GM19238 (cell line): ENCODE measurements around the gene AK3.

Experiments used
- DNase-seq: peaks from one replicate; pipeline ENCODE4 v3.0.0; 2011; ENCODE audit warnings: low spot score; ENCODE audit not compliant: insufficient read length

AK3 gene

DNA sequence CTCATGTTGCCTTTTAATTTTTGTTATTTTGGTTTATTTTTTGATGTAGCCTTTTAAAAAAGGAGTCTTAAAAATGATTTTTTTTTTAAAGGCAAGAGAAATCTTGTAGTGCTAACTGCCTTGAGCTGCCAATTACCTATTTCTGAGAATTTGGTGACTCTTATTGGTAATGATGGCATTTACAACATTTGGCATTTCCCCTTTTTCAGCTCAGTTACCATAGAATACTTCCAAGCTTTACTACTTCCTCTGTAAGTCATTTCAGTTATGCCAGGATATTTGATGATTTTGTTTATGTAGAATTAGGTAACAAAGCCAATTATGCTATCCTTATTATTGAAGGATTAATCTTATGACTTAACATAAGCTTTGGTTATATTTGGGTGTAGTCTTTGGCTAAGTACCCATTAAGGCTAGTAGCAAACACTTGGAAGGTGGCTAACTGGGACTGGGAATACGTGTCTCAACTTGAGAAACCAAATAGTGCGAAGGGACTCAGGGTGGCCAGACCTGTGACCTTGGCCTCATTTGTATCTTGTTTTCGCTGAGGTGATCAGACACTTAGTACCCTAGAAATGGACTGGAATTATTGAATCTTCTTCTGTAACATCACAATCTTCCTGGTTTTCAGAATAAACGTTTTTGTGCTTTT, 33.9 kb downstream of the AK3 start:
- DNase-seq, result no peak

DNA sequence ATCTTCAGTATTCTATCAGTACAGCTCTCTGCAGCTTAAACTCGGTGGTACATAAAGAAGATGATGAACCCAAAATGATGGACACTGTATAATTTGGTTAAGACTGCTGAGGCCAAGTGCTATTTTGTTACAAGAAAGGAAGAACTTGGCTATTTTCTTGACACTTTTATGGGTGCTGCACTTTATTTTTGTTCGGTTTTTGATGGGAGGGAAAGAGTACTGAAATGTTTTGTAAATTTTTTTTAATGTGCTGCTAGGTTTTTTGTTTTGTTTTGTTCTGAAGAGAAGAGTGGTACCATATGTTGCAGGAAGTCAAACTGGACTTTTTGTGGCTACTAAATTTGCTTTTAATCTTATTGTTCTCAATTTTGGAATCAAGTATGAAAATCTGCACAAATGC, 35.0 kb downstream of the AK3 start:
- no peak for DNase-seq

DNA sequence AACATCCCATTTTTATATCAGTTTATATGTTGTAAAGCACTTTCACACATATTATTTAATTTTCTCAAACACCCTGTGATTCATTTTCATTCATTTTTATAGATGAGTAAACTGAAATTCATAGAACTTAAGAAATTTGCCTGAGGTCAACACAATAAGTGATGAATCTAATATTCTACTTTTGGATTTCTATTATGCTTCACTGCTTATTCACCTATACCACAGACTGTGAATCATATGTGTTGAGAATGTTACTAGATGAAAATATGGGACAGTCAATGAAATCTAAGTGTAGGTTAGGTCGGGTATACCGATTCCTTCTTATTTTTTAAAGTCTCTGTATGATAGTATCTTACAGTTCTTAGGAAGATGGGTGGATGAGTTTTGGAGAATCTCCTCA, 36.9 kb downstream of the AK3 start:
- no peak for DNase-seq

DNA sequence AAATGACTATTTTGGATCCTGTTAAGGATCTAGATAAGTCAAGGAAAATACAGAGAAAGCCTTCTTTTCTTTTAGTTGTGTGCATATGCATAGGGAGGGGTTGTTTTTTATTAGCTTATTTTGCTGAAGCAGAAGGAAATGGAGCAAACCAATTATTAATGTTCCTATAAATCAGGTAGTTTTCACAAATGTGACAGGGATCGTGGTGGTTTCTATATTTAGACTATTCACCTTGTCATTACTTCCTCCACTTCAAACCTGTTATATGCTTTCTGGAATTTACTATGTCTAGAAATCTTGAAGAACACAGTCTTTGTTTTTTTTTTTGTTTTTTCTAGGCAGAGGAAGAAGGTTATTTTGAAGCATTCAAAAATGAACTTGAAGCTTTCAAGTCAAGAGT, 39.5 kb downstream of the AK3 start:
- DNase-seq, result no peak

DNA sequence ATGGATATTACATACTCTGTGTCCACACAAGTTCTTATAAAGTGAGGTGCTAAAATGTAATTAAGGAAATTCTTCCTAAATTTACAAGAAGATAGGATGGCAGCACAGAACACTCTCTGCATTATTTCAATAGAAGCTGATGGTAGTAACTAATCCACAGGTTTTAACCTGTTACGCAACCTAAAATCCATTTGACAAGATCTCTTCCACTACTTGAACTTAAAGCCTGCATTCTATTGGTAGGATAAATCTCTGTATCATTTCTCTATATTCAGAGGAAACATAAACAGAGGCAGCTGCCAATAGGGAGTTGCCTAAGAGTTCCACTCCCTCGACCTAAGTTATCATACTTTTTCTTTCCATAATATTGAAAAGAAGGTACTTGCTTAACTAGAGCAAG, 40.1 kb downstream of the AK3 start:
- DNase-seq, result no peak

DNA sequence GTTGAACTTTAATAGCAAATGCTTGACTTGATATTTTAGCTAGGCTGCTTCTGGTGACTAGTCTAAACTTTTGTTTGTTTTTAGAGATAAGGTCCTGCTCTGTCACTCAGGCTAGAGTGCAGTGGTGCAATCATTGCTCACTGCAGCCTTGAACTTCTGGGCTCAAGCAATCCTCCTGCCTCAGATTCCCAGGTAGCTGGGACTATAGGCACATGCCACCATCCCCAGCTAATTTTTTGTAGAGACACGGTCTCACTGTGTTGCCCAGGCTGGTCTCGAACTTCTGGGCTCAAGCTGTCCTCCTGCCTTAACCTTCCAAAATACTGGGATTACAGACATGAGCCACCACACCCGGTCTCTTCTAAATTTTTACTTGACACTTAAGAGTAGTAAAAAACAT, 40.9 kb downstream of the AK3 start:
- DNase-seq, result no peak

DNA sequence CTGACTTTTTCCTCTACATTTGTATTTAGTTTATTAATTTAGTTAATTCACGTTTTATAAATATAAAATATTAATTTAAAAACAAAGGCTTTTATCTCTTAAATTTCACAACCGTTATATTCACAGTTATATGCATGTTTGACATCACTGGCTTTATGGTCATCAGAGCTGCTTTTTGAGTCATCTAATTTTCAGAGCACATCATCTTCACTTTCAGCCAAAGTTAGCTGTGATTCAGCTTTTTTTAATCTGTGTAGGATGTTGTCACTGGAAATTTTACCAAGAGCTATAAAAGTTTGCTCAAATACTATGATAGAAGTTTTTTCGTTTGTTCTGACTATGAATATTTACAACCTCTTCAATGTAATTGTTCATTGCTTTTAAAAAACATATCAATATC, 49.2 kb downstream of the AK3 start:
- DNase-seq, result no peak

DNA sequence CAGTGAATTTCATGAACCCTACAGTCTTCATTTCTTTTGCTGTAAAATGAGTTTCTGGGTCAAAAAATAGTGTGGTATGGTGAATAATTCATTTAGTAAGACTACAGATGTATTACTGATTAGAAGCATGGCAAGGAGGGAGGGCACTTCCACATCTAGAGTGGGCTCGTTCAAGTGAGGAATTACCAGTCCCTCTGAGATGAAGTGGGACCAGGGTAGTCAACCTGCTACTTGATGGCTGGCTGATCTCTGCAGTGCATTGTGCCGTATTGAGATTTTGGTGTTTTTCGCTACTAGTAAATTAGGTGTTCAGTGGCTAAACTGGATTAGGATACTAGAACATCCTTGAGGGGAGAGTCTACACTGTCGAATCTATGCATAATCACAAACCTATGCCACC, 50.9 kb downstream of the AK3 start:
- no peak for DNase-seq

DNA sequence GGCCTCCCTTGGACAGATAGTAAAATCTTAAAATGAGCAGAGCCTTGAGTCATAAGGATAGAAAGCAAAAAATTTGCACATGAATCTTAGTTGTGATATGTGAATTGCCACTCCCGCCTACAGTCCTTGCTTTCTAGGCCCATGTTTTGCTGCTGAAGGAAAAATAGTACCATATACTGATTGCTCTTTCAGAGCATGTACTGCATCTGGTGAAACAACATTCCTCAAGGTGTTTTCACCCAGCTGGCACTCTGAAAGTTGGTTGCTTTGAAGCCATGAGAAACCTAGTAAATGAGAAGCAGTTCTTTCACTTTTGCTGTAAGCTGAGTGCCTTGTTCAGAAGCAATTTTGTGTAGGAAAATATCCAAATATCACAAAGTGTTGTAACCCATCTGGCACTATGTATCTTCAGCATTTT, 51.3 kb downstream of the AK3 start:
- DNase-seq, result no peak

DNA sequence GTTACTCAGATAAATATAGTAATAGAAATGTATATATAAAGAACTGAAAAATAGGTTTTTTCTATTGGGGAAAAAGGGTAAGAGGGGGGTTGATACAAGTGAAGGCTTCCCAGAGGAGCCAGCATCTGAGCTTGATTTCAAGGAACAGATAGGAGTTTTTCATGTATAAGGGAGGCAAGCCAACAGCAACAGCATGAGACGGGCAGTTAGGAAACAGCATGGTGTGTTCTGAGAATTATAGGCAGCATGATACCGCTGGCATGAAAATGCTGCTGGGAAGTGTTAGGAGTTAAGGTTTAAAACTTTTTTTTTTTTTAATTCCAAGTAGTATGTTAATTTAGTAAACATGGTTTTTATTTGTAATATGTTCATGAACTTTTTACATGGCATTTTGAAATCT, 52.0 kb downstream of the AK3 start:
- DNase-seq, result no peak

DNA sequence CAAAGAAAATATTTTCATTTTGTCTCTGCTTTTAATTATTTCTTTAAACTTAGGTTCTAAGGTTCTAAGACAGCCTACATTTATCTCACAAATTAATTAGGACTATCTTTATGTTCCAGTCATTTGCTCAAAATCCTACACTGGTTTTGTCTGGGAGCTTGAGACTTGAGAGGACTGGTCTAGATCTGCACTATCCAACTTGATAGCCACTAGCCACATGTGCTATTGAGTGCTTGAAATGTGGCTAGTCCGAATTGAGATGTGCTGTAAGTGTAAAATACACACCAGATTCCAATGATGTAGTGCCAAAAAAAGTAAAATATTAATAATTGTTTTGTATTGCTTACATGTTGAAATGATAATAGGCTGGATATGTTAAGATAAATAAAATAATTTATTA, 54.4 kb downstream of the AK3 start:
- no peak for DNase-seq

DNA sequence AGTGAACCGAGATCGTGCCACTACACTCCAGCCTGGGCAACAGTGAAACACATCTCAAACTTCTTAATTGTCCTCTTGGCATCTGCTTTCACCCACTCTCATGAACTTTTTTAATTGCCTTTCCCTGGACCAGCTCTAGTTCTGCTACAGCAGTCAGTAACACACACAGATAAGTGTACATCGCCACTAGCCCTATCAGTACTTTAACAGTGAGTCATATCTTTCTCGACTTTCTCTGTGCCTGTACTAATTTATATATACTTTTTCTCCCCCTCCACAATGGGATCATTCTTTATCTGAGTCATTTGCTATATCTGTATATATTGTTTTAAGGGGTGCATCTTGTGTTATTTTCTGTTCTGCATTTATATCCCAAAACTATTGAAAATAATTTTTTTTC, 54.9 kb downstream of the AK3 start:
- no peak for DNase-seq

DNA sequence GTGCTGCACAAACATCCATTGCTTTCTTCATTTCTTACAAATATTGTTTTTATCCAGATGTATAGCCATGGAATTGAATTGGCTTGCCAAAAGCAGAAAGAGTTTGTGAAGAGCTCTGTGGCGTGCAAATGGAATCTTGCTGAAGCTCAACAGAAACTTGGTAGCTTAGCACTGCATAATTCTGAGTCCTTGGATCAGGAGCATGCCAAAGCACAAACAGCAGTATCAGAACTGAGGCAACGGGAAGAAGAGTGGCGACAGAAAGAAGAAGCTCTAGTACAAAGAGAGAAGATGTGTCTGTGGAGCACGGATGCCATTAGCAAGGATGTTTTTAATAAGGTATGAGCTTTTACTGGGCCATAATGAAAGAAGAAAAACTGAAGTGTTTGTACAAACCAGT, 56.2 kb downstream of the AK3 start:
- DNase-seq, result no peak

DNA sequence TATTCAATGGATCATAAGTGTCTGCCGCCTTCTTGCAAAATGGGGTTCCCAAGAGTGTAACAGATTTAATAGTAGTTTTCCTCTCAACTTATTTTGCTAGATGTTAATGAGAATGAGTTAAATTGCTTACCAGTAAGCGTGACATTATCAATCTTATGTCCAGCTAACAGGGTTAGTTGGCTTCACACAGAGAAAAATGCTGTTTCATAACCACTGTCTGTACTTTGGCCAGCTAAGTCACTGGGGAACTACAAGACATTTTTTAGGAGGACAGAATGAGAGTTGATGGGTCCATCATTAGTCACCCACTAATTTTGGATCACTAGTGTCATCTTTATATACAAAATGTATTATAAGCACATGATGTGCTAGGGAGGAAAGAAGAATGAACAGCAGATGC, 60.3 kb downstream of the AK3 start:
- DNase-seq, result no peak

DNA sequence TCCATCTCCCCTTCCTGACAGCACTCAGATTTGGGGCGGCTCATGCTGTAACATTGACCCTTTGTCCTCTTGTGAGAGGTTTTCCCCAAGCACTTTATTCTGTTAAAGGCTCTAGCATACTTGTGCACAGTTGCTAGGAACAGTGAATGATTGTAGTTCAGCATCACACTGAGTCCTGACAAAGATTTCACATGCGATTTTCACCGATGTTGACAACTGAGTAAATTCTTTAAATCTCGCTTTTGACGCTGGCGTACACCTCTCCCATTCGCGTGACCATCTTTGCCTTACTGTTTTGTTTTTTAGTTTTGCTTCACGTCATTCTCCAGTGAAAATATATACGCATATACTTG, 60.9 kb downstream of the AK3 start:
- no peak for DNase-seq

DNA sequence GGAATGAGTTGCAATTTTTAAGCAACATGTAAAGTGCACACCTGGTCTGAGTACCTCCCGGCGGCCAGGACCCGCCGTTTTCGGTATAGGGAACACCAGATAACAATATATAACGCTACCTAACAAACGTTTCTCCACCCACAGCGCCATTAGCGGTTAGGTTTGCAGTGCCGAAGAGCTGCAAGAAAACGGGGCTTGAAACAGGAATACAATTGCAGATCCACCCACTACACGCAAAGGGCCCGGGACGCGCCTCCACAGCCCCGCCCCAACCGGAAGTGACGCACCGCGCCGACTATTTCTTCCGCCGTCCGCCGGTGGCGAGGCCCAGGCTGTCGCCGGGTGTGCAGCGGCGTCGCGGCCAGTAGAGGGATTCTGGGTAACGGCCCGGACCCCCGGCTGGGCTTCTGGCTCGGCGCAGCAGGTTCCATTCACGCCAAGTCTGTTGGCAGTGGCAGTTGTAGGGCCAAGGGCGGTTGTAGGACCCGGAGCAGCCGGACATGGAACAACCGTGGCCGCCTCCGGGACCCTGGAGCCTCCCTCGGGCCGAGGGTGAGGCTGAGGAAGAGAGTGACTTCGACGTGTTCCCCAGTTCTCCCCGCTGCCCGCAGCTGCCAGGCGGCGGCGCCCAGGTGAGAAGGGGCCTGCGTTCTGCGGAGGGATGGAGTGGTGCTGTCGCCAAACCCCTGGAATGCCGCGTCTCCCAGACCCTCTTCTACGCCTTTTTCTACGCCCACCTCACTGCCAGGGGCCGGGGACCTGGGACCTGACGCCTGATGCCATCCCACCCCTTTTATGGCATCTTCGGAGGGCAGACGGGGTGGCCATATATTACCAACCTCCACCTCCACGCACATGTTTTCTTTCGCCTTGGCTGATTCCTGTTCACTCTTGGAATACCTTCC, 61.5 kb downstream of the AK3 start, which contains the start of gene CDC37L1:
TSS of gene CDC37L1 (plus strand) at position 302 of the 905 bp plus-strand sequence. CDS start at position 501, 199 bp downstream.
- peak; percentile 81 for DNase-seq

DNA sequence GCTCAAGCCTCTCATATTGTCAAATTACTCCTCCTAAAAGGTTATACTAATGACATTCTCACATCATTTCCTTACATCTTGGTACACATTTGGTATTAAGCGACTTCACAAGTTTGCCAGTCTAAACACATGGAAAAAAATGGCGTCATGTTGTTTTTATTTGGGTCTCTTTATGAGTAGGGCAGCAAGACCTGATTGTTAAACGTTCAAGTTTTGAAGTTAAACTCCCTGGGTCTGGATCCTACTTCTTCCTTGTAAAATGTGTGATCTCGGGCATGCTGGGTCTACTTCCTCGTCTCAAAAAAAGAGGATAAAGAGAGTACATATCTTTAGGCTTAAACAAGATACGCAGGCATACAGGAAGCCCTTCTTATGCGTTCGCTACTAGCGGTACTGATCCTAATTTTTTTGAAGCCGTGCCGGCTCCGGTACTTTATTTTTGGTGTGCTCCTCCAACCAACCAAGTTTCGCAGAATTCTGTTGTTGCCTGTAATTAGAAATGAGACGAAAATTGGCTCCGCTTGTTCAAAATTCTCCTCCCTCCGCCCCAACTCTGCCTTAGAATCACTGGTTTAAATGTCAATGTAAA, 62.2 kb downstream of the AK3 start:
- DNase-seq, result no peak

DNA sequence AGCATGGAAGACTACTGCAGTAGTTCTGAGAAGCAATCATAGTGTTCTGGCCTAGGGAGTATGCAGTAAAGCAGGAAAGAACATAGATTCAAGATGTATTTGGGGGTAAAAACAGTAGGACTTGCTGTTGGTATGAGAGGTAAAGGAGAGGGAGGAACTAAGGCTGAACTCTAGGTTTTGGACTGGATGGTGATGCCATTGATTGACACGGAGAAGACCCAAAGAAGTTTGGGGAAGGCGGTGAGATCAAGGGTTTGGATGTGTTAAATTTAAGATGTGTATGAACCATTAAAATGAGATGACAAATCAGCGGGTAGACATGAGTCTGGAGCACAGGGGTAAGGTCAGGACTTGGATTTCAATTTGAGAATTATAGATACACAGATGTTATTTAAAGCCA, 63.6 kb downstream of the AK3 start:
- no peak for DNase-seq

DNA sequence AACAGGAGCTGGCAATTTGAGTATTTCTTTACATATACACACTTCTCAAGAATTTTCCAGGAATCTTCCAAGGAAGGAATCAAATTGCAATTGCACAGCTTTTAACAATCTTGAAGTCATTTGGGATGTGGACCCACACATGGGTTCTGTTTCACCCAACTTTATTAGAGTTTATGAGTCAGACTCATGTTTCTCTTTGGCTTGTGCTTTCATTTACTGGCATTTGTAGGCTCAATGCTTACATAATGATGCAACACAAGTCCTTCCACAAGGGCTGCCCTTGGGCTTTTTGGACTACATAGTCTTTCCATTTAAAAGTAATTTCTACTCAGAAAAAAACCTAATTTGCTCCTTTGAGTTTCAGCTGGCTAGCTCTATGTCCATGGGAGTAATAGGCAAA, 66.2 kb downstream of the AK3 start:
- no peak for DNase-seq

DNA sequence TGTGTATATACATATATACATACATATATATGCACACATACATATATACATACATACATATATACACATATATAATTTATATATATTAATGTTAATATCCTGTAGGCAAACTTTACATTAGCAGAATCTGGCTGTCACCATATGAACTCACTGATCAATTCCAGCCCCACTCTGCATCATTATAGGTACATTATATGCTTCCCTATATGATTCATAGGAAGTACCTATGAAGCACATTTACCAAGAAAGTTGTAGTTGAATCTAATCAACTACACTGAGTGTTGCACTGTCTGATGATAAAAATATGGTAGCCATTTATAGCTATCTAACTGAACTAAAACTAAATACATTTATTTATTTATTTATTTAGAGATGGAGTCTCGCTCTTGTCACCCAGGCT, 69.3 kb downstream of the AK3 start:
- no peak for DNase-seq

DNA sequence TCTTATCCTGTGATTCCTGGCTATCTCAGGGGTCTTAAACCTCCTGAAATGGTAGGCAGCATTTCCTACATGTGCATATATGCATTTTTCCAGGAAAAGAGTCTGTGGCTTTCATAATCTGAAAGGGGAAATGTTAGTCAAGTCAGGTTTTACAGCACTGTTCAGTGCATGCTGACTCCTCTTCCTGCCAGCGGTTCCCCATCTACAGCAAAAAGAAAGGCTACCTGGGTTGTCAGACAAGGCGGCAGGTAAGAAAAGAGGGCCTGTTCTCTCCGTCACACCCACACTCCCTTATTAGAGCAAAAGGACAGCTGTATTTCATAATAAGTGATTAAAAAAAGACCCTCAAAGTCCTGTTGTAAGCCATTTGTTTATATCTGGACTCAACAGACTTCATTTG, 70.4 kb downstream of the AK3 start:
- no peak for DNase-seq

DNA sequence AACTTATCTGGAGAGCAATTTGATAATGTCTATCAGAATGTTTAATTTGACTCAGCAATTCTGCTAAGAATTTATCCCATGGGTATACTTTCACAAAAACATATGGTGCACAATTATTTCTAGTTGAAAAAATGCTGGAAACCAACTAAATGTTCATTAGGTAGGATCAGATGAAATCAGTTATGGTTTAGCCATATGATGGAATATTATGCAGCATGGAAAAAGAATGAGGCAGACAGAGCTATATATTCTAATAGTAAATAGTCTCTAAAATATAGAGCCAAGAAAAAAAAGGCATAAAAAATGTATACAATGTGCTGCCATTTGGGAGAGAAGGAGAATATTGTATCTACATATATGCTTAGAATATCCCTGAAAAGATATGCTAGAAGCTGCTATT, 71.1 kb downstream of the AK3 start:
- DNase-seq, result no peak

DNA sequence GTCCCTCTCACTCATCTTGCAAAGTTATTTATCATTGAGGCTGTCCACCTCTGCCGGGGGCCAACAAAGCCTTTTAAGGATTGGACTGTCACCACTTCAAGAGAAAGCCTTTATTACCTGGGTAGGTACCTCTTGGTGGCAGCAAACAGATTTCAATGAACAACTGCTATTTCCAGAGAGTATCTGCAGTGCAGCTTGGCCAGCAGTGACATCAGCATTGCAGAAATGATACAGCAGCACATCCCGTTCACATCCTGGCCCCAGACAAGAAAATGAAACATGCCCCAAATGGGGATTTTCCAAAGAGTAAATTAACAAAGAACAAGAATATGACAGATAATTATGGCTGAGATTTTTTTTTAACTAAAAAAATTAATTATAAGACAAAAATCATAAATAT, 72.4 kb downstream of the AK3 start:
- DNase-seq, result no peak
